SK-N-SH (cell line): ENCODE measurements around the gene B3GALT6.

Experiments
- CTCF ChIP-seq: fragments of 200-600 bp; sonication (generic); IDR thresholded peaks from 2 replicates; pipeline ENCODE4 v1.6.1; 2017; ENCODE audit warnings: antibody characterized with exemption, mild to moderate bottlenecking, moderate library complexity
- EP300 ChIP-seq, 2 experiments: IDR thresholded peaks; 2 replicates each; pipeline versions ENCODE4 v1.4.0 to v1.6.1; 2012; ENCODE audit warnings: borderline replicate concordance in 1 of 2, low read depth in 1 of 2, low read length in 1 of 2
- EZH2phosphoT487 ChIP-seq: fragments of 200-600 bp; sonication (generic); IDR thresholded peaks from 2 replicates; pipeline ENCODE4 v1.6.1; 2017; ENCODE audit warnings: low read depth, mixed run types, mild to moderate bottlenecking, antibody characterized with exemption, moderate library complexity, borderline replicate concordance
- MXI1 ChIP-seq: IDR thresholded peaks from 2 replicates; pipeline ENCODE4 v1.6.1; 2012; ENCODE audit warnings: mild to moderate bottlenecking, low read depth, low read length, improper control_type of control experiment
- PBX3 ChIP-seq: IDR thresholded peaks from 2 replicates; pipeline ENCODE4; 2012
- POLR2AphosphoS5 ChIP-seq: IDR thresholded peaks from 2 replicates; pipeline ENCODE4 v1.6.1; 2012; ENCODE audit warnings: low read depth, low read length
- SMC3 ChIP-seq: IDR thresholded peaks from 2 replicates; pipeline ENCODE4 v1.6.1; 2012; ENCODE audit warnings: low read depth, low read length, improper control_type of control experiment

- TF ChIP-seq CTCF (no peak), POLR2AphosphoS5 (no peak), MXI1 (no peak), PBX3 (no peak), SMC3 (no peak), EP300 (IDR thresholded peaks at IDR 0.05; ENCODE audit: borderline replicate concordance in 1 of 2, low read depth in 1 of 2, low read length in 1 of 2) (no peak), EZH2phosphoT487 (no peak)
Measured at GRCh38 chr1:1210726-1211540, 21.1 kb upstream of the B3GALT6 start.
